ENCODE measurements around the gene ITPKC. TPM values are rescaled to one million over a fixed set of nuclear protein-coding genes. Genes with fewer than 3 reads are reported as not detected.

ITPKC gene
- polyA plus RNA-seq, 1 donor: 28.4 TPM

DNA sequence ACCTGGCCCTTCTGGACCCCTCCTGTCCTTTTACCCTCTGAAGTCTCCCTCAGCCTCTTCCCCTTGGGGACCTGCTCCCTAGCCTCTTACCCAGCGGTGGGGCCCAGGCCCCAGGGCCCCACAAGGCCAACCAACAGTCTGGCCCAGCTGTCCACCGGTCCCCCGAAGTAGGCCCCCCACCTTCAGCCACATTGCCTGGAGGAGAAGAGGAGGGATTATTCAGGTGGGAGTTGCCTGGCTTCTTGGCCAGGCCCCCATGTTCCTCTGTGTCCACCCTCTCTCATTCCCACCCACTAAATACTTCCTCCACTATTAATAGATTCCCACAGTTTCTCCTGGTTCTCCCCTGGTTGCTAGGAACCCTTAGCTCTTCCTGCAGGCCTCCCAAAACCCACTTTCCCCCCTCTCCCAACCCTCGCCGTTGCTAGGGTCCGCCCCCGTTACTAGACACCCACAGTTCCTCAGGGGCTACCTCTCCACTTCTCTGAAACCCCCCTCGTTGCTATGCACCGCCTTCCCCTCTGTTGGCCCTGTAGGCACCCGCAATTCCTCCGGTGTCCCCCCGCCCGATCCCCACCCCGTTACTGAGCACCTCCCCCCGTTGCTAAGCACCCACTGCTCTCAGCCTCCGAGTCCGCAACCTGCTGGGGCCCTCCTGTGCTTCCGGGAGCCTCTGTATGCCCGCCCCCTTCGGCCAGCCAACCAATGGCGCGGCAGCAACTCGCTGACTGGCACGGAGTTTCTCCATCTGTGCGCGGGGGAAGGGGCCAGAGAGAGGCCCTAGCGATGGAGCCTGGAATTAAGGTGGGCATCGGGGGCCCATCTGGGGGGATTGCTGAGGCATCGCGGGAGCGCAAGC, 2.2 kb upstream of the ITPKC start:
- Histone ChIP-seq H3K9me3 (ENCODE audit: control insufficient read depth, low read depth, low read length) (no peaks in the 10 kb centered on the region), H3K27ac (ENCODE audit: low read length) (peak overlapping the region; percentile 100), H3K36me3 (ENCODE audit: control insufficient read depth, insufficient read depth, low read length) (peaks cover 19% of the 10 kb centered on the region), H3K27me3 (ENCODE audit: control insufficient read depth, insufficient read depth, low read length) (no peaks in the 10 kb centered on the region), H3K4me3 (ENCODE audit: low read length) (peak overlapping the region; percentile 83), H3K4me1 (ENCODE audit: control insufficient read depth, insufficient read depth, low read length) (peaks cover 16% of the 10 kb centered on the region)
- no CpG with 5 or more reads among the region's 31 CpGs for WGBS (ENCODE audit: insufficient coverage, low lambda C conversion rate)
- DNase-seq: peak; percentile 94 to 96

GRCh38 chr19:40716031-40716481, 856 bp upstream of the ITPKC start:
- peaks cover 22% of the 10 kb centered on the region for H3K4me1 ChIP-seq (ENCODE audit: control insufficient read depth, insufficient read depth, low read length)
- H3K36me3 ChIP-seq (ENCODE audit: control insufficient read depth, insufficient read depth, low read length): peaks cover 14% of the 10 kb centered on the region
- peak overlapping the region; percentile 83 for H3K4me3 ChIP-seq (ENCODE audit: low read length)
- H3K27ac ChIP-seq (ENCODE audit: low read length): peak overlapping the region; percentile 100
- H3K9me3 ChIP-seq (ENCODE audit: control insufficient read depth, low read depth, low read length): no peaks in the 10 kb centered on the region
- WGBS (ENCODE audit: insufficient coverage, low lambda C conversion rate): no CpG with 5 or more reads among the region's 8 CpGs
- H3K27me3 ChIP-seq (ENCODE audit: control insufficient read depth, insufficient read depth, low read length): no peaks in the 10 kb centered on the region
- no peak for DNase-seq

DNA sequence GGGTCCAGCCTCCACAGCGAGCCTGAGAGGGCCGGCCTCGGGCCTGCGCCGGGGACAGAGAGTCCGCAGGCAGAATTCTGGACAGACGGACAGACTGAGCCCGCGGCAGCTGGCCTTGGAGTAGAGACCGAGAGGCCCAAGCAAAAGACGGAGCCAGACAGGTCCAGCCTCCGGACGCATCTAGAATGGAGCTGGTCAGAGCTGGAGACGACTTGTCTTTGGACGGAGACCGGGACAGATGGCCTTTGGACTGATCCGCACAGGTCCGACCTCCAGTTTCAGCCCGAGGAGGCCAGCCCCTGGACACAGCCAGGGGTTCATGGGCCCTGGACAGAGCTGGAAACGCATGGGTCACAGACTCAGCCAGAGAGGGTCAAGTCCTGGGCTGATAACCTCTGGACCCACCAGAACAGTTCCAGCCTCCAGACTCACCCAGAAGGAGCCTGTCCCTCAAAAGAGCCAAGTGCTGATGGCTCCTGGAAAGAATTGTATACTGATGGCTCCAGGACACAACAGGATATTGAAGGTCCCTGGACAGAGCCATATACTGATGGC, 490 bp downstream of the ITPKC start:
- Histone ChIP-seq H3K27ac (ENCODE audit: low read length) (peak overlapping the region; percentile 100), H3K27me3 (ENCODE audit: control insufficient read depth, insufficient read depth, low read length) (no peaks in the 10 kb centered on the region), H3K4me3 (ENCODE audit: low read length) (peak overlapping the region; percentile 83), H3K9me3 (ENCODE audit: control insufficient read depth, low read depth, low read length) (no peaks in the 10 kb centered on the region), H3K4me1 (ENCODE audit: control insufficient read depth, insufficient read depth, low read length) (peaks cover 24% of the 10 kb centered on the region), H3K36me3 (ENCODE audit: control insufficient read depth, insufficient read depth, low read length) (peaks cover 13% of the 10 kb centered on the region)
- WGBS (ENCODE audit: insufficient coverage, low lambda C conversion rate): no CpG with 5 or more reads among the region's 20 CpGs
- DNase-seq: no peak

GRCh38 chr19:40717880-40718773, 1.2 kb downstream of the ITPKC start:
- WGBS (ENCODE audit: insufficient coverage, low lambda C conversion rate): no CpG with 5 or more reads among the region's 20 CpGs
- Histone ChIP-seq H3K27ac (ENCODE audit: low read length) (peak overlapping the region; percentile 100), H3K4me1 (ENCODE audit: control insufficient read depth, insufficient read depth, low read length) (peaks cover 24% of the 10 kb centered on the region), H3K27me3 (ENCODE audit: control insufficient read depth, insufficient read depth, low read length) (no peaks in the 10 kb centered on the region), H3K36me3 (ENCODE audit: control insufficient read depth, insufficient read depth, low read length) (peaks cover 13% of the 10 kb centered on the region), H3K4me3 (ENCODE audit: low read length) (peak overlapping the region; percentile 83), H3K9me3 (ENCODE audit: control insufficient read depth, low read depth, low read length) (no peaks in the 10 kb centered on the region)
- DNase-seq: peak; percentile 27 to 74

DNA sequence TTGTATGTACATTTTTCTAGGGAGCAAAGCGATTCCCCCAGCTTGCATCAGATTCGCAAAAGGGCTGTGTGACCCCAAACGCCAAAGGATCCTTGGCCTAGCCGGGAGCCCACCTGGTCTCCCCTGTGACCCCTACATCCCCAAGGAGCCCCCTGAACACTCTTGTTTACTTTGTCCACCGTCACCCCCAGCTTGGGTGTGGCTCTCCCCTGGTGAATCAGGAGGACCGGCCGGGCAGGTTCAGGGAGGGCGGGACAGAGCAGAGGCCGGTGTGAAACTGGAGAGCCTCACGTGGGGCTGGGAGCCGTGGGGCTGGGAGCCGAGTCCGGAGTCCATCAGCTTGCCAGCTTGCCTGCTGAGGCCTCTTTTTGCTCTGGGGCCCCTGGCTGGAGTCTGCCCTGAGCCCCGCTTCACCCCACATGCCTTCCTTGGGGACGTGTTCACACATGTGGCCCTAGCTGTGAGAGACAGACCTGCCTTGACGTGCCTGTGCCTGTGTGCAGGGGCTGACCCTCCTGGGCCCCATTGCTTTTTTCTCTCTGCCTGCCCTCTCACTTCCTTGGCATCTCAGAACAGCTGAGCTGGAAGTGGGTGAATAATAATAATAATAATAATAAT, 2.0 kb downstream of the ITPKC start:
- no CpG with 5 or more reads among the region's 16 CpGs for WGBS (ENCODE audit: insufficient coverage, low lambda C conversion rate)
- Histone ChIP-seq H3K27me3 (ENCODE audit: control insufficient read depth, insufficient read depth, low read length) (no peaks in the 10 kb centered on the region), H3K27ac (ENCODE audit: low read length) (peak overlapping the region; percentile 100), H3K4me3 (ENCODE audit: low read length) (peak overlapping the region; percentile 83), H3K4me1 (ENCODE audit: control insufficient read depth, insufficient read depth, low read length) (peaks cover 24% of the 10 kb centered on the region), H3K9me3 (ENCODE audit: control insufficient read depth, low read depth, low read length) (no peaks in the 10 kb centered on the region), H3K36me3 (ENCODE audit: control insufficient read depth, insufficient read depth, low read length) (peaks cover 21% of the 10 kb centered on the region)
- peak; percentile 95 to 98 for DNase-seq

DNA sequence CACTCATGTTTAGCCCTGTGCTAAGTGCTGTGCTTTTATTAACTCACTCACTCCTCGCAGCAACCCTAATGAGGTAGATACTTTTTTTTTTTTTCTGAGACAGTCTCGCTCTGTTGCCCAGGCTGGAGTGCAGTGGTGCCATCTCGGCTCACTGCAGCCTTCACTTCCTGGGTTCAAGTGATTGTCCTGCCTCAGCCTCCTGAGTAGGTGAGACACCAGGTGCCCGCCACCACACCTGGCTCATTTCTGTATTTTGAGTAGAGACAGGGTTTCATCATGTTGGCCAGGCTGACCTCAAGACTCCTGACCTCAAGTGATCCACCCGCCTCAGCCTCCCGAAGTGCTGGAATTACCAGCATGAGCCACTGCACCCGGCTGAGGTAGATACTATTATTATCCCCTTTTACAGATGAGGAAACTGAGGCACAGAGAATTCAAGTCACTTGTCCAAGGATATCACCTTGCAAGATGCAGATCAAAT, 2.5 kb downstream of the ITPKC start:
- H3K27me3 ChIP-seq (ENCODE audit: control insufficient read depth, insufficient read depth, low read length): no peaks in the 10 kb centered on the region
- H3K27ac ChIP-seq (ENCODE audit: low read length): peak overlapping the region; percentile 100
- WGBS (ENCODE audit: insufficient coverage, low lambda C conversion rate): no CpG with 5 or more reads among the region's 7 CpGs
- DNase-seq: peak; percentile 26 to 35
- H3K9me3 ChIP-seq (ENCODE audit: control insufficient read depth, low read depth, low read length): no peaks in the 10 kb centered on the region
- peaks cover 21% of the 10 kb centered on the region for H3K4me1 ChIP-seq (ENCODE audit: control insufficient read depth, insufficient read depth, low read length)
- H3K36me3 ChIP-seq (ENCODE audit: control insufficient read depth, insufficient read depth, low read length): peaks cover 27% of the 10 kb centered on the region
- peak overlapping the region; percentile 83 for H3K4me3 ChIP-seq (ENCODE audit: low read length)

- Histone ChIP-seq H3K36me3 (ENCODE audit: control insufficient read depth, insufficient read depth, low read length) (peaks cover 38% of the 10 kb centered on the region), H3K4me3 (ENCODE audit: low read length) (peak overlapping the region; percentile 83), H3K27me3 (ENCODE audit: control insufficient read depth, insufficient read depth, low read length) (no peaks in the 10 kb centered on the region), H3K9me3 (ENCODE audit: control insufficient read depth, low read depth, low read length) (no peaks in the 10 kb centered on the region), H3K27ac (ENCODE audit: low read length) (no peak overlapping the region), H3K4me1 (ENCODE audit: control insufficient read depth, insufficient read depth, low read length) (peaks cover 10% of the 10 kb centered on the region)
- WGBS (ENCODE audit: insufficient coverage, low lambda C conversion rate): 100% methylated on average over 1 of the region's 6 CpGs
- DNase-seq: no peak
Measured at GRCh38 chr19:40721140-40721486, 4.2 kb downstream of the ITPKC start.

GRCh38 chr19:40721936-40722661, 5.2 kb downstream of the ITPKC start:
- H3K36me3 ChIP-seq (ENCODE audit: control insufficient read depth, insufficient read depth, low read length): peaks cover 46% of the 10 kb centered on the region
- no peak overlapping the region for H3K4me3 ChIP-seq (ENCODE audit: low read length)
- peaks cover 8% of the 10 kb centered on the region for H3K4me1 ChIP-seq (ENCODE audit: control insufficient read depth, insufficient read depth, low read length)
- H3K9me3 ChIP-seq (ENCODE audit: control insufficient read depth, low read depth, low read length): no peaks in the 10 kb centered on the region
- H3K27ac ChIP-seq (ENCODE audit: low read length): no peak overlapping the region
- no peak for DNase-seq
- H3K27me3 ChIP-seq (ENCODE audit: control insufficient read depth, insufficient read depth, low read length): no peaks in the 10 kb centered on the region
- WGBS (ENCODE audit: insufficient coverage, low lambda C conversion rate): no CpG with 5 or more reads among the region's 9 CpGs

GRCh38 chr19:40723661-40724254, 6.8 kb downstream of the ITPKC start:
- no peak overlapping the region for H3K4me3 ChIP-seq (ENCODE audit: low read length)

More at GRCh38 chr19:40723661-40724254, 6.8 kb downstream of the ITPKC start:
- Histone ChIP-seq H3K36me3 (ENCODE audit: control insufficient read depth, insufficient read depth, low read length) (peaks cover 60% of the 10 kb centered on the region), H3K9me3 (ENCODE audit: control insufficient read depth, low read depth, low read length) (no peaks in the 10 kb centered on the region), H3K27me3 (ENCODE audit: control insufficient read depth, insufficient read depth, low read length) (no peaks in the 10 kb centered on the region), H3K27ac (ENCODE audit: low read length) (no peak overlapping the region), H3K4me1 (ENCODE audit: control insufficient read depth, insufficient read depth, low read length) (peaks cover 8% of the 10 kb centered on the region)
- WGBS (ENCODE audit: insufficient coverage, low lambda C conversion rate): no CpG with 5 or more reads among the region's 5 CpGs
- no peak for DNase-seq
